HEK293 (cell line): ENCODE results near the gene AK6.

Experiments
- CTCF ChIA-PET: fragments of 350-600 bp; formaldehyde crosslinking; extraction: SDS; loops from one replicate; lab custom pipeline; 2021; ENCODE audit warnings: antibody characterized with exemption; lab: Yijun Ruan, JAX
- POLR2A ChIA-PET: fragments of 300-600 bp; formaldehyde crosslinking; extraction: SDS; loops from one replicate; lab custom pipeline; 2020; ENCODE audit warnings: antibody characterized with exemption, inconsistent platforms; lab: Yijun Ruan, JAX
- H3K27ac ChIP-seq: fragments of 200-500 bp; sonication (Bioruptor generic); 2 replicates; pipeline ENCODE4 v1.5.1; 2014; ENCODE audit warnings: low read depth, low read length, control low read depth, inconsistent platforms; ENCODE audit errors: extremely low read depth
- H3K36me3 ChIP-seq, 2 experiments: fragments of 200-500 bp in 1 of 2; sonication (Bioruptor generic) in 1 of 2; 1 replicate in 1 of 2; 2 replicates in 1 of 2; pipeline ENCODE4 v1.5.1; 2014 to 2017; ENCODE audit warnings: inconsistent platforms in 2 of 2, low read length in 2 of 2; ENCODE audit not compliant: control insufficient read depth in 2 of 2, insufficient read depth in 1 of 2
- H3K4me1 ChIP-seq: fragments of 200-500 bp; sonication (Bioruptor generic); 2 replicates; pipeline ENCODE4 v1.5.1; 2014; ENCODE audit warnings: mild to moderate bottlenecking, low read length, inconsistent platforms; ENCODE audit not compliant: control insufficient read depth, insufficient read depth
- H3K4me3 ChIP-seq: 2 replicates; pipeline ENCODE4 v1.5.1; 2011; ENCODE audit warnings: low read depth, mild to moderate bottlenecking, control low read depth, low read length, moderate library complexity
- H3K9me3 ChIP-seq: fragments of 200-500 bp; sonication (Bioruptor generic); 2 replicates; pipeline ENCODE4 v1.5.1; 2014; ENCODE audit warnings: low read depth, low read length, inconsistent platforms; ENCODE audit not compliant: control insufficient read depth, insufficient read depth
- GLI4 ChIP-seq: fragments of 450-650 bp; formaldehyde crosslinking; IDR thresholded peaks from 2 replicates; pipeline ENCODE4 v1.5.1; 2016; ENCODE audit warnings: missing biosample characterization, missing genetic modification characterization
- TCF7L2 ChIP-seq: IDR thresholded peaks from 2 replicates; pipeline ENCODE4 v1.6.1; 2011; ENCODE audit warnings: low read depth, mild to moderate bottlenecking, inconsistent platforms, low read length, moderate library complexity, borderline replicate concordance
- WT1 ChIP-seq: fragments of 450-650 bp; formaldehyde crosslinking; IDR thresholded peaks from 2 replicates; pipeline ENCODE4 v1.5.1; 2016; ENCODE audit warnings: missing biosample characterization, missing genetic modification characterization
- ZNF138 ChIP-seq: fragments of 450-650 bp; formaldehyde crosslinking; IDR thresholded peaks from 2 replicates; pipeline ENCODE4 v1.5.1; 2016; ENCODE audit warnings: missing biosample characterization, missing genetic modification characterization, borderline replicate concordance
- ZNF248 ChIP-seq: fragments of 450-650 bp; formaldehyde crosslinking; IDR thresholded peaks from 2 replicates; pipeline ENCODE4 v1.5.1; 2017; ENCODE audit warnings: missing biosample characterization, missing genetic modification characterization
- ZNF26 ChIP-seq: fragments of 450-650 bp; formaldehyde crosslinking; IDR thresholded peaks from 2 replicates; pipeline ENCODE4 v1.5.1; 2016; ENCODE audit warnings: missing biosample characterization, missing genetic modification characterization
- ZNF560 ChIP-seq: fragments of 450-650 bp; formaldehyde crosslinking; IDR thresholded peaks from 2 replicates; pipeline ENCODE4 v1.5.1; 2017; ENCODE audit warnings: missing biosample characterization, missing genetic modification characterization, borderline replicate concordance

Gene AK6

GRCh38 chr5:69308046-69308553 lies 61.2 kb downstream of the AK6 start (continued):
- TF ChIP-seq ZNF26 (tag by site-specific recombination): no peak
- TF ChIP-seq, all 188 proteins: peak for 0

- ChIA-PET POLR2A (no interaction called here), CTCF (no interaction called here)
- no peak overlapping the region for H3K27ac ChIP-seq
- peaks cover 3 to 22% of the 10 kb centered on the region in 2 experiments for H3K36me3 ChIP-seq
- H3K4me1 ChIP-seq: no peaks in the 10 kb centered on the region
- TF ChIP-seq ZNF248 (tag by site-specific recombination): no peak
- TF ChIP-seq TCF7L2: no peak
- TF ChIP-seq WT1 (tag by site-specific recombination): no peak
- TF ChIP-seq ZNF560 (tag by site-specific recombination): no peak
- TF ChIP-seq ZNF138 (tag by site-specific recombination): no peak
- TF ChIP-seq GLI4 (tag by site-specific recombination): no peak
- H3K4me3 ChIP-seq: no peak overlapping the region
- no peaks in the 10 kb centered on the region for H3K9me3 ChIP-seq
Observed at GRCh38 chr5:69305512-69305911, 63.8 kb downstream of the AK6 start.
